K562 (cell line): ENCODE results near the gene PCSK7. TPM values are rescaled to one million over a fixed set of nuclear protein-coding genes. Genes with fewer than 3 reads are reported as not detected.
A peak's percentile ranks its signal among the peaks of the same experiment; 100 is the strongest.

Source experiments
- ATAC-seq: fragments of 200-7000 bp; cut with Tn5 transposase; 3 replicates; pipeline ENCODE4 v1.9.1; 2020; ENCODE audit warnings: moderate library complexity
- BruUV-seq: library from RNA; stranded (reverse); fragments of 400-500 nt; replicated peaks from 2 replicates; lab custom pipeline; 2021; lab: Mats Ljungman, UMichigan
- CTCF ChIA-PET: fragments of 300-600 bp; formaldehyde crosslinking; extraction: SDS; loops from one replicate; lab custom pipeline; 2021; ENCODE audit warnings: low intra/inter-chr PET ratio; lab: Yijun Ruan, JAX
- POLR2A ChIA-PET: fragments of 300-600, 350-650 bp; sonication (Branson Sonifier 250); formaldehyde crosslinking; extraction: SDS; loops from one replicate; lab custom pipeline; 2021; ENCODE audit warnings: antibody characterized with exemption, inconsistent platforms; lab: Yijun Ruan, JAX
- DNase-seq, 4 experiments: peaks; one replicate each; pipeline versions ENCODE4 v3.0.0 to v3.0.0-alpha.2; 2011 to 2018; ENCODE audit warnings: low spot score in 3 of 4, mixed read lengths in 3 of 4; ENCODE audit errors: extremely low read depth in 1 of 4
- FAIRE-seq: peaks from 2 replicates; lab custom pipeline; 2011; peaks lifted over from hg19 to GRCh38; lab: Jason Lieb, UNC
- H2AFZ ChIP-seq: 2 replicates; pipeline ENCODE4 v1.6.0; 2011; ENCODE audit warnings: low read depth, low read length, control low read depth, inconsistent platforms
- H3K27ac ChIP-seq: fragments of 200-600 bp; 3 replicates; pipeline ENCODE4 v1.8.0; 2011; ENCODE audit warnings: low read depth, mild to moderate bottlenecking, control low read depth, inconsistent platforms, low read length, moderate library complexity, mixed read lengths; ENCODE audit errors: extremely low read depth
- H3K27me3 ChIP-seq, 2 experiments: fragments of 300-600 bp in 1 of 2; 2 replicates in 1 of 2; 3 replicates in 1 of 2; pipeline versions ENCODE4 v1.6.0 to v1.8.0; 2011; ENCODE audit warnings: inconsistent platforms in 2 of 2, low read length in 2 of 2, mild to moderate bottlenecking in 1 of 2, mixed read lengths in 1 of 2, moderate library complexity in 1 of 2; ENCODE audit not compliant: control insufficient read depth in 2 of 2, insufficient read depth in 2 of 2
- H3K36me3 ChIP-seq: fragments of 300-600 bp; 3 replicates; pipeline ENCODE4 v1.8.0; 2011; ENCODE audit warnings: mild to moderate bottlenecking, low read length, inconsistent platforms; ENCODE audit not compliant: control insufficient read depth, insufficient read depth
- H3K4me1 ChIP-seq, 2 experiments: fragments of 200-600 bp in 1 of 2; replicated peaks in 1 of 2; 2 replicates in 1 of 2; 3 replicates in 1 of 2; pipeline versions ENCODE4 v1.5.1 to v1.8.0; 2011; ENCODE audit warnings: inconsistent platforms in 2 of 2, low read length in 2 of 2, mild to moderate bottlenecking in 1 of 2, mixed read lengths in 1 of 2, moderate library complexity in 1 of 2; ENCODE audit not compliant: control insufficient read depth in 2 of 2, insufficient read depth in 2 of 2
- H3K4me2 ChIP-seq: 2 replicates; pipeline ENCODE4 v1.6.1; 2011; ENCODE audit warnings: low read length, control low read depth, inconsistent platforms, mixed read lengths; ENCODE audit not compliant: insufficient read depth
- H3K4me3 ChIP-seq: fragments of 200-600 bp; sonication (generic), shearing (Covaris generic); 2 replicates; pipeline ENCODE4 v1.5.1; 2016; ENCODE audit warnings: control low read depth, inconsistent platforms
- H3K79me2 ChIP-seq: fragments of 200-600 bp; 3 replicates; pipeline ENCODE4 v1.8.0; 2011; ENCODE audit warnings: low read length, inconsistent platforms; ENCODE audit not compliant: control insufficient read depth, insufficient read depth
- H3K9ac ChIP-seq, 2 experiments: 2 replicates each; pipeline versions ENCODE4 v1.6.0 to v1.6.1; 2011; ENCODE audit warnings: low read depth in 2 of 2, low read length in 2 of 2, control low read depth in 1 of 2, inconsistent platforms in 1 of 2, mild to moderate bottlenecking in 1 of 2, mixed read lengths in 1 of 2; ENCODE audit not compliant: insufficient read depth in 1 of 2
- H3K9me1 ChIP-seq: one replicate; pipeline ENCODE4 v1.6.0; 2011; ENCODE audit warnings: inconsistent platforms, mild to moderate bottlenecking, low read length, moderate library complexity; ENCODE audit not compliant: control insufficient read depth, insufficient read depth
- H3K9me3 ChIP-seq: replicated peaks from 2 replicates; pipeline ENCODE4 v1.5.1; 2011; ENCODE audit warnings: low read depth, low read length, inconsistent platforms; ENCODE audit not compliant: control insufficient read depth, insufficient read depth
- H4K20me1 ChIP-seq: replicated peaks from 2 replicates; pipeline ENCODE4 v1.6.1; 2011; ENCODE audit warnings: low read length, inconsistent platforms, mixed read lengths; ENCODE audit not compliant: control insufficient read depth, insufficient read depth
- ARID2 ChIP-seq: fragments of 450-650 bp; IDR thresholded peaks from 2 replicates; pipeline ENCODE4 v1.6.1; 2017; ENCODE audit warnings: antibody characterized with exemption, mild to moderate bottlenecking
- BCL6 ChIP-seq: fragments of 250-450 bp; sonication (Bioruptor Pico); IDR thresholded peaks from 2 replicates; pipeline ENCODE4 v1.4.0; 2020
- BMI1 ChIP-seq: fragments of 150-350 bp; IDR thresholded peaks from 2 replicates; pipeline ENCODE4 v1.6.1; 2014; ENCODE audit warnings: low read length
- ETV1 ChIP-seq: fragments of 450-650 bp; conservative IDR thresholded peaks from 2 replicates; pipeline ENCODE4 v1.6.1; 2016; ENCODE audit warnings: missing genetic modification characterization, control low read depth, low read depth, missing compliant biosample characterization
- NFIX ChIP-seq: fragments of 250-450 bp; sonication (Bioruptor Pico); IDR thresholded peaks from 2 replicates; pipeline ENCODE4 v1.4.0; 2020; ENCODE audit warnings: low read depth, mild to moderate bottlenecking, moderate library complexity
- RNF2 ChIP-seq: sonication (generic); IDR thresholded peaks from 2 replicates; pipeline ENCODE4 v1.6.1; 2016
- ZBED1 ChIP-seq: IDR thresholded peaks from 2 replicates; pipeline ENCODE4 v1.6.1; 2014
- ZEB2 ChIP-seq: fragments of 450-650 bp; IDR thresholded peaks from 2 replicates; pipeline ENCODE4 v1.6.1; 2016
- ZNF121 ChIP-seq: sonication (generic); formaldehyde crosslinking; conservative IDR thresholded peaks from 2 replicates; pipeline ENCODE4 v1.8.0; 2022; ENCODE audit warnings: missing genetic modification reagents
- ZNF134 ChIP-seq: fragments of 250-450 bp; sonication (Bioruptor Pico); conservative IDR thresholded peaks from 2 replicates; pipeline ENCODE4 v1.4.0; 2020
- ZNF699 ChIP-seq: fragments of 250-450 bp; sonication (Bioruptor Pico); IDR thresholded peaks from 2 replicates; pipeline ENCODE4 v1.8.0; 2021; ENCODE audit warnings: mild to moderate bottlenecking, moderate library complexity; ENCODE audit not compliant: insufficient replicate concordance
- ZSCAN29 ChIP-seq: fragments of 450-650 bp; IDR thresholded peaks from 2 replicates; pipeline ENCODE4 v1.6.1; 2017
- WGBS: fragments of 100-300 bp; shearing (Covaris generic); methylation state at CpG from one replicate; pipeline ENCODE4 v1.1.6; 2016; ENCODE audit warnings: low coverage, mixed read lengths; ENCODE audit not compliant: insufficient coverage; ENCODE audit errors: missing lambda C conversion rate; 5-methylcytosine and 5-hydroxymethylcytosine counted together
- in situ Hi-C: fragments of 300-500 bp; cut with MboI; formaldehyde crosslinking; loops from 4 replicates; pipeline ENCODE4 v1.15.0; 2018; ENCODE audit warnings: inconsistent platforms, mixed read lengths
- intact Hi-C: fragments of 100-400 bp; cut with micrococcal nuclease; formaldehyde crosslinking; loops from 2 replicates; pipeline ENCODE4 v1.14.2; 2022
- polyA plus RNA-seq, 8 experiments: library from polyadenylated mRNA; depleted of rRNA in 4 of 8; stranded (reverse) in 5 of 8; unstranded in 3 of 8; fragments of >200 nt; fragmentation: Nextera tagmentation in 2 of 8; fragmentation: Illumina TruSeq in 1 of 8; extraction: Ambion mirVana in 2 of 8; extraction: Trizol in 1 of 8; gene quantifications; 2 replicates each; pipeline versions ENCODE4 v1.2.1 to v1.2.3, GENCODE V29; 2011 to 2014; ENCODE audit warnings: inconsistent platforms in 1 of 8, missing spikeins in 1 of 8
- total RNA-seq, 7 experiments: library from RNA; depleted of rRNA in 6 of 7; stranded (reverse); fragments of >200 nt in 6 of 7; fragmentation: Illumina TruSeq in 2 of 7; extraction: Trizol in 2 of 7; gene quantifications; 2 replicates each; pipeline versions ENCODE4 v1.2.1 to v1.2.3, GENCODE V29; 2011 to 2021; ENCODE audit warnings: low replicate concordance in 1 of 7

PCSK7 gene
- total and polyA plus RNA-seq, 9 of the 15 experiments (the other 6 are each of a cell fraction or from before 2014, with no cell fraction given) = 3.1 to 29.2 (median 15.6) TPM

DNA sequence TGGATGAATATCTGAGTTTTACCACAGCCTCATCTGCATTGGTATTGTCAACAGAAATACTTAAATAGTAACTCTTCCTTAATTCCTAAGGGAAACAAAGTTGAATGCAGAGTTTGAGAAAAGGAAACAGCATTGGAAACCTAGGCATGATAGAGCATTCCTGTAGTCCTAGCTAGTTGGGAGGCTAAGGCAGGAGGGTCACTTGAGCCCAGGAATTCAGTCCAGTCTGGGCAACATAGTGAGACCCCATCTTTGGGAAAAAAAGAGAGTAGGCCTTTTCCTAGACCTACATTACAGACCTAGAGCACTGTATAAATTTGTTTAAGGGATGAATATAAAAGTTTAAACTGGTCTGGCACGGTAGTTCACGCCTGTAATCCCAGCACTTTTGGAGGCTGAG, 74.4 kb downstream of the PCSK7 start:
- POLR2A ChIA-PET = interaction anchor here (0.7 to 1.8 kb wide), 7 partner anchors 9 to 322 kb away, joined by 3 to 8 read pairs (median 6); partner anchors contain the start of gene PAFAH1B2
- no peak for FAIRE-seq

GRCh38 chr11:117154468-117154867, 77.4 kb downstream of the PCSK7 start:
- ATAC-seq (no peak), DNase-seq (no peak), FAIRE-seq (no peak)
- Histone ChIP-seq H3K36me3 (peaks cover 68% of the 10 kb centered on the region), H3K4me1 (peaks cover 0 to 3% of the 10 kb centered on the region in 2 experiments; a peak in 3 of 5 replicates), H4K20me1 (no peaks in the 10 kb centered on the region; the same call in 1 of the 2 replicates), H3K27ac (no peak overlapping the region), H3K4me2 (no peak overlapping the region), H3K9me1 (no peaks in the 10 kb centered on the region), H3K9ac (no peak overlapping the region), H2AFZ (no peak overlapping the region), H3K9me3 (no peaks in the 10 kb centered on the region), H3K27me3 (no peaks in the 10 kb centered on the region), H3K79me2 (peaks cover 94% of the 10 kb centered on the region), H3K4me3 (no peak overlapping the region)
- ChIA-PET POLR2A (interaction anchor here (1.1 to 1.4 kb wide), 3 partner anchors 9 to 22 kb away, joined by 3 to 6 read pairs (median 4); no protein-coding TSS in a partner anchor), CTCF (no interaction called here)
- 97% methylated on average over 5 of the region's 5 CpGs for WGBS
- in situ Hi-C loops (no loop called here), intact Hi-C loops (no loop called here)
- BruUV-seq = no TSS peak
- TF ChIP-seq NFIX (CRISPR knock-in tag) = no peak
- TF ChIP-seq BMI1 = no peak
- TF ChIP-seq ZNF121 (CRISPR knock-in tag) = peak; percentile 25; the same call in 1 of the 2 replicates
- no peak for TF ChIP-seq ZBED1
- TF ChIP-seq ZEB2 = no peak
- no peak for TF ChIP-seq ZNF134 (CRISPR knock-in tag)

More for the DNA sequence above, 74.4 kb downstream of the PCSK7 start:
- DNase-seq (no peak), ATAC-seq (no peak)
- Histone ChIP-seq H3K27me3 (no peaks in the 10 kb centered on the region), H3K4me2 (no peak overlapping the region), H3K4me3 (no peak overlapping the region), H3K27ac (no peak overlapping the region), H3K36me3 (peaks cover 81% of the 10 kb centered on the region), H3K4me1 (peaks cover 6 to 7% of the 10 kb centered on the region in 2 experiments; a peak in 4 of 5 replicates), H3K79me2 (peaks cover 89% of the 10 kb centered on the region), H4K20me1 (peaks cover 3% of the 10 kb centered on the region; the same call in 1 of the 2 replicates), H3K9me1 (no peaks in the 10 kb centered on the region), H2AFZ (no peak overlapping the region), H3K9ac (no peak overlapping the region), H3K9me3 (no peaks in the 10 kb centered on the region)
- intact Hi-C loops = no loop called here
- no TSS peak for BruUV-seq
- CTCF ChIA-PET = no interaction called here
- in situ Hi-C loops = no loop called here
- TF ChIP-seq ZSCAN29 (no peak), RNF2 (no peak), ZNF121 (CRISPR knock-in tag) (peak; percentile 64), ETV1 (tag) (no peak), BCL6 (no peak), ZNF699 (CRISPR knock-in tag) (no peak), ARID2 (no peak)
- WGBS = 81% methylated on average over 2 of the region's 2 CpGs
